SK-N-SH (cell line): ENCODE results near the gene ARL6IP4.

Experiments used
- CTCF ChIP-seq: fragments of 200-600 bp; sonication (generic); IDR thresholded peaks from 2 replicates; pipeline ENCODE4 v1.6.1; 2017; ENCODE audit warnings: antibody characterized with exemption, mild to moderate bottlenecking, moderate library complexity
- EZH2phosphoT487 ChIP-seq: fragments of 200-600 bp; sonication (generic); IDR thresholded peaks from 2 replicates; pipeline ENCODE4 v1.6.1; 2017; ENCODE audit warnings: low read depth, mixed run types, mild to moderate bottlenecking, antibody characterized with exemption, moderate library complexity, borderline replicate concordance
- POLR2AphosphoS5 ChIP-seq: IDR thresholded peaks from 2 replicates; pipeline ENCODE4 v1.6.1; 2012; ENCODE audit warnings: low read depth, low read length
- RCOR1 ChIP-seq: fragments of 150-350 bp; IDR thresholded peaks from 2 replicates; pipeline ENCODE4 v1.6.1; 2017; ENCODE audit warnings: antibody characterized with exemption, low read length
- REST ChIP-seq: IDR thresholded peaks from 2 replicates; pipeline ENCODE4 v1.6.1; 2012; ENCODE audit warnings: mild to moderate bottlenecking, low read depth, low read length, moderate library complexity
- USF1 ChIP-seq: IDR thresholded peaks from 2 replicates; pipeline ENCODE4 v1.4.0; 2012; ENCODE audit warnings: low read depth, borderline replicate concordance
- TF ChIP-seq, protein P1 (sequence below): fragments of 150-350 bp; IDR thresholded peaks from 2 replicates; pipeline ENCODE4 v1.6.1; 2017; ENCODE audit warnings: antibody characterized with exemption, low read length, low read depth, borderline replicate concordance

DNA sequence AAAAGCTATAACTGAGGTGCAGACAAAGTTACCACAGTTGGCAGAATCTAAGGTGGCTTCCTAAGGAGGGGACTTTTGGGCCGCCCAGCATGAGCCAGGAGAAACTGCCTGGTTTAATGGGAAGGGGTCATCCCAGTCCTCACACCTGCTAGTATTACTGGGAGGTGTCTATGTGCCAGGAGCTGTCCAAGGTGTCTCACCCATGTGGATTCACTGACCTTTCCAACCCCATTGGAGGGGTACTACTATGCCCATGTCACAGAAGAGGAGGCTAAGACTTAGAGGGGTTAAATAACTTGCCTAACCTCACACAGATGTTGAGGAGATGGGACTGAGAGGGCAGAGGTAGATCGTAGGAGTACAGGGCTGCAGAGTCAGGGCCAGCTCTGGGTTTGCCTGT is 24.4 kb upstream of the ARL6IP4 start:
- TF ChIP-seq POLR2AphosphoS5 (no peak), CTCF (no peak), RCOR1 (no peak), REST (peak; percentile 87; the same call in 1 of the 2 replicates), USF1 (no peak), EZH2phosphoT487 (no peak)
- TF ChIP-seq, protein P1, sequence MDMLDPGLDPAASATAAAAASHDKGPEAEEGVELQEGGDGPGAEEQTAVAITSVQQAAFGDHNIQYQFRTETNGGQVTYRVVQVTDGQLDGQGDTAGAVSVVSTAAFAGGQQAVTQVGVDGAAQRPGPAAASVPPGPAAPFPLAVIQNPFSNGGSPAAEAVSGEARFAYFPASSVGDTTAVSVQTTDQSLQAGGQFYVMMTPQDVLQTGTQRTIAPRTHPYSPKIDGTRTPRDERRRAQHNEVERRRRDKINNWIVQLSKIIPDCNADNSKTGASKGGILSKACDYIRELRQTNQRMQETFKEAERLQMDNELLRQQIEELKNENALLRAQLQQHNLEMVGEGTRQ, result no peak
